ENCODE data around the gene FZD8. TPM values are rescaled to one million over a fixed set of nuclear protein-coding genes. Genes with fewer than 3 reads are reported as not detected.
A peak's percentile ranks its signal among the peaks of the same experiment; 100 is the strongest.

Gene FZD8
- total RNA-seq, 1 donor from 2014 or later = 13.3 TPM

GRCh38 chr10:35650894-35651293 is 8.8 kb upstream of the FZD8 start:
- intact Hi-C loops (cut with DNase I) = no loop called here
- TF ChIP-seq CTCF (IDR thresholded peaks at IDR 0.05) = no peak
- Histone ChIP-seq H3K36me3 (no peaks in the 10 kb centered on the region), H3K4me3 (no peak overlapping the region), H3K27me3 (ENCODE audit: low read depth) (no peaks in the 10 kb centered on the region), H3K4me1 (no peaks in the 10 kb centered on the region), H3K9me3 (no peaks in the 10 kb centered on the region), H3K27ac (no peak overlapping the region)
- DNase-seq = no peak
- peak; percentile 68 to 70 for ATAC-seq

GRCh38 chr10:35644050-35644950 is 2.2 kb upstream of the FZD8 start:
- Histone ChIP-seq H3K27me3 (ENCODE audit: low read depth) (peaks cover 5% of the 10 kb centered on the region), H3K9me3 (no peaks in the 10 kb centered on the region), H3K4me1 (peaks cover 16% of the 10 kb centered on the region), H3K36me3 (no peaks in the 10 kb centered on the region), H3K4me3 (peak overlapping the region; percentile 76), H3K27ac (peak overlapping the region; percentile 47)
- ATAC-seq (no peak), DNase-seq (no peak)
- intact Hi-C loops (cut with DNase I) = no loop called here
- no peak for TF ChIP-seq CTCF (IDR thresholded peaks at IDR 0.05)

- ATAC-seq = peak; percentile 67 to 69
- H3K27ac ChIP-seq = peak overlapping the region; percentile 47
- intact Hi-C loops (cut with DNase I) = no loop called here
Measured at GRCh38 chr10:35643151-35644049, 1.3 kb upstream of the FZD8 start.

GRCh38 chr10:35642793-35643114 is 658 bp upstream of the FZD8 start:
- H3K36me3 ChIP-seq = no peaks in the 10 kb centered on the region
- intact Hi-C loops (cut with DNase I) = no loop called here
- peaks cover 15% of the 10 kb centered on the region for H3K27me3 ChIP-seq (ENCODE audit: low read depth)
- TF ChIP-seq CTCF (IDR thresholded peaks at IDR 0.05) = no peak
- H3K4me3 ChIP-seq = peak overlapping the region; percentile 76
- peaks cover 28% of the 10 kb centered on the region for H3K4me1 ChIP-seq
- ATAC-seq (peak; percentile 1 to 2), DNase-seq (no peak)
- H3K9me3 ChIP-seq = no peaks in the 10 kb centered on the region
- H3K27ac ChIP-seq = peak overlapping the region; percentile 88

More at GRCh38 chr10:35643151-35644049, 1.3 kb upstream of the FZD8 start:
- Histone ChIP-seq H3K4me1 (peaks cover 22% of the 10 kb centered on the region), H3K4me3 (peak overlapping the region; percentile 76), H3K27me3 (ENCODE audit: low read depth) (peaks cover 12% of the 10 kb centered on the region), H3K36me3 (no peaks in the 10 kb centered on the region), H3K9me3 (no peaks in the 10 kb centered on the region)
- peak; percentile 83 for DNase-seq
- no peak for TF ChIP-seq CTCF (IDR thresholded peaks at IDR 0.05)

GRCh38 chr10:35641676-35642034 is 441 bp downstream of the FZD8 start:
- H3K36me3 ChIP-seq = no peaks in the 10 kb centered on the region
- H3K4me1 ChIP-seq = peaks cover 39% of the 10 kb centered on the region
- no peak for TF ChIP-seq CTCF (IDR thresholded peaks at IDR 0.05)
- H3K27ac ChIP-seq = peak overlapping the region; percentile 88
- intact Hi-C loops (cut with DNase I) = no loop called here
- ATAC-seq (peak; percentile 52 to 54), DNase-seq (no peak)
- no peaks in the 10 kb centered on the region for H3K9me3 ChIP-seq
- peaks cover 15% of the 10 kb centered on the region for H3K27me3 ChIP-seq (ENCODE audit: low read depth)
- peak overlapping the region; percentile 76 for H3K4me3 ChIP-seq
